Type B pancreatic cell (in vitro differentiated cells): ENCODE data around the gene SQSTM1. TPM values are rescaled to one million over a fixed set of nuclear protein-coding genes. Genes with fewer than 3 reads are reported as not detected.

Source experiments
- DNase-seq: peaks from one replicate; pipeline ENCODE4 v3.0.0; 2021; ENCODE audit warnings: mixed read lengths; ENCODE audit not compliant: unreplicated experiment; ENCODE audit errors: extremely low spot score
- H3K27ac Mint-ChIP-seq: 2 replicates; pipeline ENCODE4 v1.8.0; 2021; ENCODE audit warnings: mild to moderate bottlenecking, mixed read lengths
- H3K27me3 Mint-ChIP-seq: 2 replicates; pipeline ENCODE4 v1.8.0; 2021; ENCODE audit warnings: mixed read lengths
- H3K36me3 Mint-ChIP-seq: 2 replicates; pipeline ENCODE4 v1.8.0; 2021; ENCODE audit warnings: mixed read lengths
- H3K4me1 Mint-ChIP-seq: one replicate; pipeline ENCODE4 v1.8.0; 2021; ENCODE audit warnings: mixed read lengths; ENCODE audit not compliant: unreplicated experiment
- H3K4me3 Mint-ChIP-seq: 2 replicates; pipeline ENCODE4 v1.8.0; 2021; ENCODE audit warnings: mild to moderate bottlenecking, mixed read lengths
- H3K9me3 Mint-ChIP-seq: 2 replicates; pipeline ENCODE4 v1.8.0; 2021; ENCODE audit warnings: mixed read lengths
- CTCF ChIP-seq: fragments of 200-600 bp; sonication (generic); conservative IDR thresholded peaks from 2 replicates; pipeline ENCODE4 v1.5.0; 2021; ENCODE audit warnings: antibody characterized with exemption, mild to moderate bottlenecking
- total RNA-seq: library from RNA; stranded (reverse); gene quantifications from 2 replicates; pipeline ENCODE4 v1.2.1, GENCODE V29; 2021; ENCODE audit warnings: low replicate concordance

The SQSTM1 gene
- total RNA-seq, 1 donor from 2014 or later: 133 TPM

GRCh38 chr5:179816401-179816795 is 4.3 kb upstream of the SQSTM1 start:
- peaks cover 9% of the 10 kb centered on the region for H3K36me3 Mint-ChIP-seq
- H3K9me3 Mint-ChIP-seq: no peaks in the 10 kb centered on the region
- H3K27me3 Mint-ChIP-seq: no peaks in the 10 kb centered on the region
- no peak for TF ChIP-seq CTCF
- no peak for DNase-seq
- H3K4me1 Mint-ChIP-seq: peaks cover 17% of the 10 kb centered on the region
- H3K27ac Mint-ChIP-seq: no peak overlapping the region
- peak overlapping the region; percentile 20 for H3K4me3 Mint-ChIP-seq

- no peak for TF ChIP-seq CTCF
- peak overlapping the region; percentile 49 for H3K4me3 Mint-ChIP-seq
- H3K4me1 Mint-ChIP-seq: peaks cover 19% of the 10 kb centered on the region
- no peaks in the 10 kb centered on the region for H3K9me3 Mint-ChIP-seq
- DNase-seq: no peak
- H3K36me3 Mint-ChIP-seq: peaks cover 9% of the 10 kb centered on the region
- no peaks in the 10 kb centered on the region for H3K27me3 Mint-ChIP-seq
- H3K27ac Mint-ChIP-seq: no peak overlapping the region
These were observed 3.8 kb upstream of the SQSTM1 start for GRCh38 chr5:179816796-179817469.

GRCh38 chr5:179817470-179817840 is 3.2 kb upstream of the SQSTM1 start:
- Mint-ChIP-seq H3K27me3 (no peaks in the 10 kb centered on the region), H3K36me3 (peaks cover 14% of the 10 kb centered on the region), H3K27ac (peak overlapping the region; percentile 91), H3K9me3 (no peaks in the 10 kb centered on the region), H3K4me3 (peak overlapping the region; percentile 49), H3K4me1 (peaks cover 24% of the 10 kb centered on the region)
- no peak for TF ChIP-seq CTCF
- no peak for DNase-seq

- H3K4me1 Mint-ChIP-seq: peaks cover 29% of the 10 kb centered on the region
- peak overlapping the region; percentile 91 for H3K27ac Mint-ChIP-seq
- TF ChIP-seq CTCF: no peak
- no peak for DNase-seq
- peaks cover 15% of the 10 kb centered on the region for H3K36me3 Mint-ChIP-seq
- no peaks in the 10 kb centered on the region for H3K9me3 Mint-ChIP-seq
- H3K27me3 Mint-ChIP-seq: no peaks in the 10 kb centered on the region
- H3K4me3 Mint-ChIP-seq: peak overlapping the region; percentile 85
These were observed 2.6 kb upstream of the SQSTM1 start for GRCh38 chr5:179817890-179818745.

GRCh38 chr5:179818746-179819295 is 1.9 kb upstream of the SQSTM1 start:
- TF ChIP-seq CTCF: no peak
- H3K27me3 Mint-ChIP-seq: no peaks in the 10 kb centered on the region
- DNase-seq: no peak
- peaks cover 29% of the 10 kb centered on the region for H3K4me1 Mint-ChIP-seq
- no peaks in the 10 kb centered on the region for H3K9me3 Mint-ChIP-seq
- H3K4me3 Mint-ChIP-seq: peak overlapping the region; percentile 73
- peaks cover 13% of the 10 kb centered on the region for H3K36me3 Mint-ChIP-seq
- H3K27ac Mint-ChIP-seq: peak overlapping the region; percentile 91
